Measurements from ENCODE around the gene TAF4B.

DNA sequence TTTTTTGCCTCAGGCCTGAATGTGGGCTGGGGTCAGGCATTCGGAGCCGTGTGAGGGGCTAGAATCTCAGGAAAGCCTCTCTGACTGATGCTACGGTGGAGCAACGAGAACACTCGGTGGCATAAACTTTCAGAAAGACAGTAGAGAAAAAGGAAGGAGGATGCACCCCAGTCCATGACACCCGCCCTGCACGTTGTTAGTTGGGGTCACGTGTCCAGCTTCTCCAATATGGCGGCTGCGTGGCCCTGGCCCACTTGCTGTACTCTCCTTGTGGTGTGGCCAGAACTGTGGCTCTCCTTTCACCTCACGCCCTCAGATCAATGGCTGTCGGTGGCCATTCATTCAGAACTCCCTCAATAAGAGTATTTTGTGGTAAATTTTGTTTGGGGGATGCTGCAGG is 190.9 kb downstream of the TAF4B start:
- TF ChIP-seq CTCF (IDR thresholded peaks at IDR 0.05; ENCODE audit: low read depth, low read length, missing input control) (no peak), RAD21 (IDR thresholded peaks at IDR 0.05) (no peak), TAF1 (conservative IDR thresholded peaks at IDR 0.05) (no peak)
